Neuron (in vitro differentiated cells): ENCODE results near the gene TMEM117.
"Not testable (repeated sequence)": the region's sequence is repeated elsewhere in the genome, so short reads cannot be mapped to it uniquely, and the experiment has no call there.

Source experiments
- H2AFZ ChIP-seq: one replicate; pipeline ENCODE4 v1.6.1; 2013; ENCODE audit warnings: low read depth, mild to moderate bottlenecking, inconsistent platforms, low read length, moderate library complexity
- H3K27me3 ChIP-seq: one replicate; pipeline ENCODE4 v1.6.1; 2013; ENCODE audit warnings: low read length; ENCODE audit not compliant: insufficient read depth
- H3K36me3 ChIP-seq: one replicate; pipeline ENCODE4 v1.6.1; 2013; ENCODE audit warnings: low read length; ENCODE audit not compliant: insufficient read depth
- H3K4me1 ChIP-seq: one replicate; pipeline ENCODE4 v1.6.1; 2013; ENCODE audit warnings: low read length; ENCODE audit not compliant: insufficient read depth
- H3K4me3 ChIP-seq: 2 replicates; pipeline ENCODE4 v1.5.1; 2013; ENCODE audit warnings: mild to moderate bottlenecking, low read length, moderate library complexity
- H3K9me3 ChIP-seq: one replicate; pipeline ENCODE4 v1.6.1; 2013; ENCODE audit warnings: low read length

Gene TMEM117

DNA sequence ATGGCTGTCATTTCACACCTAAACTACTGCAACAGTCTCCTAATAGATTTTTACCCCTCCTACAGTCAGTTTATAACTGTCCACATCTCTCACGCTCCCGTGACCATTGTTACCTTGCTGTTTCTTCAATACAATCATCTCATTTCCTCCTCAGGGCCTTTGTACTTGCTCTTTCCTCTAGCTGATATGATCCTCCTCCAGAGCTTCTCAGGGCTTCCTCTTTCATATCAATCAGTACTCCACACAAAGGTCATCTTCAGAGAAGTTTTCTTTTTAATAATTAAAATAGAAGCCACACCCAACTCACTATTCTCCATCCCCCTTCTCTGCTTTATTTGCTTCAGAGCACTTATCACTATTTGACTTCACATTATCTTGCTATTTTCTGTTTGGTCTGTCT is 532.0 kb downstream of the TMEM117 start:
- Histone ChIP-seq H3K4me3 (no peak overlapping the region), H2AFZ (no peak overlapping the region), H3K36me3 (no peaks in the 10 kb centered on the region), H3K4me1 (peaks cover 3% of the 10 kb centered on the region), H3K27me3 (no peaks in the 10 kb centered on the region), H3K9me3 (no peaks in the 10 kb centered on the region)

DNA sequence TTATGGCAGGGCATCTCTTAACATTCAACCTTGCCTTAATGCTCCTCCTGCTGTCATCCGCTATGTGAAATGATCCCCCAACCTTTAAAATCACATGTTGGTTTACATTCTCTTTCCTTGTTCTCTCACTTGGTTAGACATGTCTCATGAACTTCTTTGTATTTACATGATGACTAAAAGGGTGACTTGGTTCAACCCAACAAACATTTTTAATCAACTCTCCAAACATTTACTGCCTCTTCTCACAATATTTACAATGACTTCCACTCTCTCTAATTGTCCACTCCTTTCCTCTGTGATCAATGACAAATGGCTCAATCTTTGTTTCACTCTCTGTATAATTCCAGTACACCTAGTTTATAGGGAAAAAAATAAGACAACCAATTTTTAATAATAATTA is 534.1 kb downstream of the TMEM117 start:
- Histone ChIP-seq H3K9me3 (no peaks in the 10 kb centered on the region), H3K4me1 (peaks cover 3% of the 10 kb centered on the region), H3K27me3 (no peaks in the 10 kb centered on the region), H2AFZ (no peak overlapping the region), H3K36me3 (no peaks in the 10 kb centered on the region), H3K4me3 (no peak overlapping the region)

DNA sequence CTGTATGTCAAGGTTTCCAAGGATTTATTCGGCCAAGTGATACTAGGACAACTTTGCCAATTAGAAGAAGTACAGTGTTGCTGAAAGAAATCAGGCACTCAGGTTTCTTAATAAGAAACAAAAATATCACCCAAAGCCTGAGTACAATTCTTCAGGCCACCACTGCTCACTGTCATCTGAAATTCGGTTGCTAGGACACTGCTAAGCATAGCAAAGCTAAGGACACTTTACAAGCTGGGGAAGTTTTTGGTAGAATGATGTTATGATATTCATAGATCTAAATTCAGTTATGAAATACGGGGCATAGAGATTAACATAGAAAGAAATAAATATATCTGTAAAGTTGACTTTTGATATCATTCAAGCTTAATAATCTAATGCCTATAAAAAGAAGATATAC is 535.1 kb downstream of the TMEM117 start:
- no peak overlapping the region for H2AFZ ChIP-seq
- H3K4me3 ChIP-seq, result no peak overlapping the region
- peaks cover 10% of the 10 kb centered on the region for H3K4me1 ChIP-seq
- no peaks in the 10 kb centered on the region for H3K27me3 ChIP-seq
- H3K9me3 ChIP-seq, result no peaks in the 10 kb centered on the region
- no peaks in the 10 kb centered on the region for H3K36me3 ChIP-seq

DNA sequence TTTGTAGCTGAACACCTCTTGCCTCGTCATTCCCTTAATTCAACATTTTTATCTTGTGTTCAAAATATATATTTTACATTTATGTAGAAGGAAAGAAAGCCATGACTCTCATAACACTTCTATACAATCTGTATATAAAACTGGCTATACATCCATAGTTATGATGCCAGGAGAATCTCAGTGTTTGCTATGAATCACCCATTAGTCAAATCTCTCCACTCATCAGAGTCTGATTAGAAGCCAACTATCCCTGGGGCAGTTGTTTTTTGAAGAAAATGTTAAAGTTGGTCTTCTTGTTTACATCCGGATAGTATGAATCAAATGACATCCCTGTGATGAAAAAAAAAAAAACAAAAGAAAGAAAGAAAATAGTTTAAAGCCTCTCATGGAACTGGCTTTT is 536.4 kb downstream of the TMEM117 start:
- Histone ChIP-seq H3K27me3 (no peaks in the 10 kb centered on the region), H3K36me3 (no peaks in the 10 kb centered on the region), H3K4me1 (peaks cover 21% of the 10 kb centered on the region), H3K4me3 (no peak overlapping the region), H2AFZ (no peak overlapping the region), H3K9me3 (no peaks in the 10 kb centered on the region)

DNA sequence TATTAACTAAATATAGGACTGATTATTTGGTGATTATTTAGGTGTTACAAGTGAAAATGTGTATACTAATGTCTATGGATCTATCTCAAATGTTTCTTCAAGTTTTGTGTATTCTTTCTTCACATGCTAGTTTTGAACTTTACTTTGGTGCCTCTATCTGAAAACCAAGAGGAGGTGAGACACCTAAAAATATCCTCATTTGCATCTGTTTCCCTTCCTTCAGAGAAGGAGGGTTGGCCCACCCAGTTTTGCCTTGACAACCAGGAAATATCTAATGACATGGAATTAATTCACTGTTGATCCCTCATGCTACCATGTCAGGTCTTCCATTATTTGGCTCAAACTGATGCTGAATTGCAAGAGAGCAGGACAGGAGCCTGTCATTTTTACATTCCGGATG is 539.8 kb downstream of the TMEM117 start:
- no peaks in the 10 kb centered on the region for H3K9me3 ChIP-seq
- no peak overlapping the region for H3K4me3 ChIP-seq
- no peak overlapping the region for H2AFZ ChIP-seq
- H3K36me3 ChIP-seq, result no peaks in the 10 kb centered on the region
- H3K4me1 ChIP-seq, result peaks cover 29% of the 10 kb centered on the region
- no peaks in the 10 kb centered on the region for H3K27me3 ChIP-seq

DNA sequence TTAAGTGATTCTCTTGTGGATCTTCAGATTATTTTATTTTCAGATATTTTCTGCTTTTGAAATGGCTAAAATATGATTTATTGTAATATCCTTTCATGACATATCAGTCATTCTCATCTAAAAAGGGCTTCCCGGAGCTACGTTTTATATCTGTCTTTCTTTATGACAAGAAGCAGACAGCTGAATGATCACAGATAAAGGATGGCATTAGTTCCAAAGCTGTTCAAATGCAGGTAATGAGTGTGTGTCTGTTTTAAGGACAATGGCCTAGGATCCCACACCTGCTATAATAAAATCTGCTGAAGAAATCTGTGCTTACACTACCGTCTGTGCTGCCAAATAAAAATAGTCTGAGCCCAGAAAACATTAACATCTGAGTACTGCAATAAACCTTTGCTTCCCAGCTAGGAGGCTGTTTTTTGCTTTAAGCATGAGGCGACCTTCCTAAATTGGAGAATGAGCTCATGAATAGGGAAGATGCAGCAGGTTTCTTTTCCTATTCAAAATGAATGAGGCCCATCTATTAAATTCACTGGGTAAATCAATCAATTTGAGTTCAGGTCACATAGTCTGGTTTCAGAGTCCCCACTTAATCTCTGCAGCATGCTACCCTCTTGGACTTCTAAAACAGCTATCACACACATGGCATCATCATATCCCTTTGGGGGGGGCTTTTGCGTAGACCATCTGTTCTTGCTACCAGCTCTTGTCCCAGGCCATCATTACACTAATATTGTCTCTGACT is 541.7 kb downstream of the TMEM117 start:
- Histone ChIP-seq H3K27me3 (no peaks in the 10 kb centered on the region), H3K36me3 (no peaks in the 10 kb centered on the region), H3K4me1 (peaks cover 29% of the 10 kb centered on the region), H2AFZ (no peak overlapping the region), H3K9me3 (no peaks in the 10 kb centered on the region), H3K4me3 (no peak overlapping the region)

DNA sequence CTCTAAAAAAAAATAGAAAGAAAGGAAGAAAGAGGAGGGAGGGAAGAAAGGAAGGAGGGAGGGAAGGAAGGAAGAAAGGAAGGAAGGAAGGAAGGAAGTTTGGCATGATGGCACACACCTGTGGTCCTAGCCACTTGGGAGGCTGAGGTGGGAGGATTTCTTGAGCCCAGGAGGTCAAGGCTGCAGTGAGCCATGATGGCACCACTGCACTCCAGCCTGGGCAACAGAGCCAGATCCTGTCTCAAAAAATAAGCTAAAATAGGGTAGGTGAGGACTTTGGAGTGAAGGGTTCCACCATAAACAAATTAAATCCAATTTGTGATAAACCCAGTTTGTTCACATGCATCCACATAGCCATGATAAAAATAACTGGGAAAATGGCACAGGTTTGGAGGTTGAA is 543.2 kb downstream of the TMEM117 start:
- not testable (repeated sequence) for H3K9me3 ChIP-seq, H3K4me3 ChIP-seq, H3K27me3 ChIP-seq, H3K36me3 ChIP-seq, H2AFZ ChIP-seq
- peaks cover 38% of the 10 kb centered on the region for H3K4me1 ChIP-seq

DNA sequence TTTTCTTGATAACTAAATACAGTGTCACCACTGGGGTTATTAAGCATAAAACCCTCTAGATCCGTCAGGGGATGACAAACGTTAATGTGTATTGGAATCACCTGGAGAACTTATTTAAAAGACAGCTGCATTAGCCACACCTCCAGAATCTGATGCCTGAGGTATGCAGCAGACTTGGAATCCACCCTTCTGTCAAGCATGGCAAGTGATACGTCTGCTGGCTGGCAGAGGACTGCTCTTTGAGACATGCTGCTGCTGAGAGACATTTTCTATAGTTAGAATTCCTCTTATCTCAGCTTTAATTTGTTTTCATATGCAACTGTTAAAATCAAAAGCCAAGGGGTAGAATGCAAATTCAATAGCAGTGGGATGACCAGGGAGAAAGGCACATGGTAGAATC is 544.0 kb downstream of the TMEM117 start:
- no peaks in the 10 kb centered on the region for H3K36me3 ChIP-seq
- H3K9me3 ChIP-seq, result no peaks in the 10 kb centered on the region
- peaks cover 44% of the 10 kb centered on the region for H3K4me1 ChIP-seq
- no peak overlapping the region for H2AFZ ChIP-seq
- no peak overlapping the region for H3K4me3 ChIP-seq
- H3K27me3 ChIP-seq, result no peaks in the 10 kb centered on the region

DNA sequence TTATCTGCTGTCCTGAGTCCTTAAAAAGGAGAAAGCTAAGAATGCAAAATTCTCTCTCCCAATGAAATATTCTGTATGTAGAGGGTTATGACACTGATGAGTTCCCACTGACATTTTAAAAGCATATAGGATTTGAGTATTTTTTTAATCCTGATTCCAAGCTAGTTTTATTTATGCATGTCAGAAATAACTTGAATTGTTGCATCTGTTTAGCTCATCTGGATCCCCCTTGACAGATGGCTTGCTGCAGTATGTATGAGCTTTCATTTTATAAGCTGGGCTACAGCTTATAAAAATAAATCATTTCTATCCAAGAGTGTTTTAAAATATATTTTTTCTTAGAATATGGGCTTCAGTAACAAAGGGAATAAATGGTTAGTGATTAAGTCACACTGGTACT is 545.0 kb downstream of the TMEM117 start:
- Histone ChIP-seq H3K27me3 (no peaks in the 10 kb centered on the region), H3K4me3 (no peak overlapping the region), H2AFZ (no peak overlapping the region), H3K4me1 (peaks cover 41% of the 10 kb centered on the region), H3K36me3 (no peaks in the 10 kb centered on the region), H3K9me3 (no peaks in the 10 kb centered on the region)

DNA sequence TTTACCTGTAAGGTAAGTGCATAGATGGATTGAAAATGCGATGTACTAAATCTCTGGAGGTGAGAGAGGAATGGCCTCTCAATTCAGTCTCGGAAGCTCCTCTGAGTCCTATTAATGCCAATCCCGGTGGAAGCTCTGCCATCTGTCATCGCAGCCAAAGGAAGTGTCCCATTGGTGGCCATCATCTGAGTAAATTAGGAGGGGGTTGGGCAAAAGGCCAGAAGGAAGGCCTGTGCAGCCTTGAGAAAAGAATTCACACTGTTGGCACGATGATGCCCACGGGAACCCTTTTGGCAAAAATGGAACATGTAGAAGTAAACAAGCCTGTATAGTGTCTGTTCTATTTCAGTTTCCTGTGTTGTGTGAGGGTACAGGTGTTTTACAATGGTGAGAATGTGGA is 545.5 kb downstream of the TMEM117 start:
- H3K36me3 ChIP-seq, result no peaks in the 10 kb centered on the region
- H3K4me1 ChIP-seq, result peaks cover 36% of the 10 kb centered on the region
- no peaks in the 10 kb centered on the region for H3K9me3 ChIP-seq
- H2AFZ ChIP-seq, result no peak overlapping the region
- H3K27me3 ChIP-seq, result no peaks in the 10 kb centered on the region
- H3K4me3 ChIP-seq, result no peak overlapping the region

DNA sequence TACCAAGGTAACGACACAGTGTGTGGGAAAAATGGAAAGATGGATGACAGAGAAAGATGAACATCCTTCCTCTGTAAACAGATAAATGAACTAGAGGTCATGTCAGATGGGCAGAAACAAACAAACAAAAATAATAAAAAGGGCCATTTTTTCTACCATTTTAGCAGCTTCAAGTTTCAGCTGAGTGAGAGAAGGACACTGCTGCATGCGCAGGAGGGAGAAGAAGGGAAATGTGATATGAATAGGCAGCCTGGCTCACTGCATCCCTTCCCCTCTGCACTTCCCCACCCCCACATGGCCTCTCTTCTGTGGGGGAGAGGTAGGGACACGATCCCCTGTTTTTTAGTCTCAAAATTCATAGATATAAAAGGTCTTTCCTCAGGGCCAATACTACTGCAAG is 548.3 kb downstream of the TMEM117 start:
- peak overlapping the region; percentile 46 for H2AFZ ChIP-seq
- no peaks in the 10 kb centered on the region for H3K36me3 ChIP-seq
- H3K4me3 ChIP-seq, result no peak overlapping the region
- H3K9me3 ChIP-seq, result no peaks in the 10 kb centered on the region
- peaks cover 17% of the 10 kb centered on the region for H3K4me1 ChIP-seq
- no peaks in the 10 kb centered on the region for H3K27me3 ChIP-seq

DNA sequence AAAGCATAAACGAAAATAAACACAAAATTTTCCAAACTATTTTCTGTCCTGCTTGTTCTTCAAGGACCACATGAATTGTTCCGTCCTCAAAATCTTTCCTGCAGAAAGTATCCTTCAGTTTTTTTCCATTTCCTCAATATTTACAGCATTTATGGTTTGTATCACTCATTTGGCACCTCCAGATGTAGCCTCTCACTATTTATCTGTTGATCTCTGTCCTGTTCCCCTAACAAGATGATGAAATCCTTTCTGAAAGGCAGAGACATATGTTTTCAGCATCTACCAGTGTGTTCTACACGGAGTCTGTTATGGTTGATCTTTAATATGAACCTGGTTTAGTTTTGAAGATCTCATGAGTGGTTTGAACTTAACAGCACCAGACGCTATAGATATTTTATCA is 550.1 kb downstream of the TMEM117 start:
- H3K4me1 ChIP-seq, result peaks cover 17% of the 10 kb centered on the region
- H3K4me3 ChIP-seq, result no peak overlapping the region
- no peaks in the 10 kb centered on the region for H3K27me3 ChIP-seq
- no peak overlapping the region for H2AFZ ChIP-seq
- H3K9me3 ChIP-seq, result no peaks in the 10 kb centered on the region
- no peaks in the 10 kb centered on the region for H3K36me3 ChIP-seq

DNA sequence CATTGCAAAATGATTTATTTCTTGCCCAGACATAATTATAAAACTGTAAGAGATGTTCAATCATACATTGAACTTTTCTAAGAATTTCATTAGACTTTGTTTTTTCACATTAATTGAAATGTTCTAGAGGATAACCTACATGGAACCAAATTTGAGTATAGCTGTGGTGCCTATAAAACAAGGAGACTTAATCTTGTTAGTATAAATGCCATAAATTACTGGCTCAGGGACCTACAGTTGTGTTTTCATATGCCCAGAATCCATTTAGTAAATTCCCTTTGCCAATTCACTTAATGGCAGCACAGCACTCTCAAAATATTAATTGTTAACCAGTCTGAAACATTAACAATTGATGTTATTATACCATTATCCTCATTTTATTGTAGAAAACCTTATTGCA is 551.7 kb downstream of the TMEM117 start:
- Histone ChIP-seq H2AFZ (no peak overlapping the region), H3K27me3 (no peaks in the 10 kb centered on the region), H3K4me1 (peaks cover 17% of the 10 kb centered on the region), H3K36me3 (no peaks in the 10 kb centered on the region), H3K9me3 (no peaks in the 10 kb centered on the region), H3K4me3 (no peak overlapping the region)

DNA sequence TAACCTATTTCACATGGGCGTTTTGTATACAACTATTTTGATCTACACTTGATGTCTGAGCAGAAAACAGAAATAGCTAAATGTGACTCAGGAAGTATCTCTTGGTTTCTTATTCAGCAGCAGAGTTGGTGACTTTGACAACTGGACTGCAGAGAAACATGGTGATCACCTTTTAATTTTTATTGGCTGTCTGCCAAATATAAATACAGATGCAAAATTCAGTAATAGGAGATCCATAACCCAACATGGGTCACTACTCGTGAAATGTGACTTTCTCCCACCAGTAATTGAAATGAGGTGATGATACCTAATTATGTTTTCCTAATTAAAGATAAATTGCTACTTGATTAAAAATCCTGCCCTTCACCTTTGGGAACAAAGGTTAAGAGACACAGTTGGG is 553.2 kb downstream of the TMEM117 start:
- Histone ChIP-seq H3K36me3 (no peaks in the 10 kb centered on the region), H3K9me3 (no peaks in the 10 kb centered on the region), H3K27me3 (no peaks in the 10 kb centered on the region), H3K4me3 (no peak overlapping the region), H3K4me1 (peaks cover 9% of the 10 kb centered on the region), H2AFZ (no peak overlapping the region)
